OCI-LY1 (cell line): ENCODE data around the gene SHISA4.

Experiments used
- EZH2 ChIP-seq: fragments of 200-600 bp; sonication (generic), shearing (Covaris generic); IDR thresholded peaks from 2 replicates; pipeline ENCODE4 v1.8.0; 2017; ENCODE audit warnings: borderline replicate concordance, mixed run types, mild to moderate bottlenecking, antibody characterized with exemption, low read length, moderate library complexity, mixed read lengths
- TF ChIP-seq, protein P1 (sequence below): fragments of 200-600 bp; sonication (generic), shearing (Covaris generic); IDR thresholded peaks from 2 replicates; pipeline ENCODE4 v1.5.1; 2017; ENCODE audit warnings: mild to moderate bottlenecking, antibody characterized with exemption, low read length, moderate library complexity, mixed read lengths

GRCh38 chr1:201939574-201939973 lies 50.9 kb downstream of the SHISA4 start:
- TF ChIP-seq EZH2, result no peak
- TF ChIP-seq, protein P1, sequence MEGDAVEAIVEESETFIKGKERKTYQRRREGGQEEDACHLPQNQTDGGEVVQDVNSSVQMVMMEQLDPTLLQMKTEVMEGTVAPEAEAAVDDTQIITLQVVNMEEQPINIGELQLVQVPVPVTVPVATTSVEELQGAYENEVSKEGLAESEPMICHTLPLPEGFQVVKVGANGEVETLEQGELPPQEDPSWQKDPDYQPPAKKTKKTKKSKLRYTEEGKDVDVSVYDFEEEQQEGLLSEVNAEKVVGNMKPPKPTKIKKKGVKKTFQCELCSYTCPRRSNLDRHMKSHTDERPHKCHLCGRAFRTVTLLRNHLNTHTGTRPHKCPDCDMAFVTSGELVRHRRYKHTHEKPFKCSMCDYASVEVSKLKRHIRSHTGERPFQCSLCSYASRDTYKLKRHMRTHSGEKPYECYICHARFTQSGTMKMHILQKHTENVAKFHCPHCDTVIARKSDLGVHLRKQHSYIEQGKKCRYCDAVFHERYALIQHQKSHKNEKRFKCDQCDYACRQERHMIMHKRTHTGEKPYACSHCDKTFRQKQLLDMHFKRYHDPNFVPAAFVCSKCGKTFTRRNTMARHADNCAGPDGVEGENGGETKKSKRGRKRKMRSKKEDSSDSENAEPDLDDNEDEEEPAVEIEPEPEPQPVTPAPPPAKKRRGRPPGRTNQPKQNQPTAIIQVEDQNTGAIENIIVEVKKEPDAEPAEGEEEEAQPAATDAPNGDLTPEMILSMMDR, result no peak
